ENCODE data around the gene PTGIR.

Gene PTGIR

DNA sequence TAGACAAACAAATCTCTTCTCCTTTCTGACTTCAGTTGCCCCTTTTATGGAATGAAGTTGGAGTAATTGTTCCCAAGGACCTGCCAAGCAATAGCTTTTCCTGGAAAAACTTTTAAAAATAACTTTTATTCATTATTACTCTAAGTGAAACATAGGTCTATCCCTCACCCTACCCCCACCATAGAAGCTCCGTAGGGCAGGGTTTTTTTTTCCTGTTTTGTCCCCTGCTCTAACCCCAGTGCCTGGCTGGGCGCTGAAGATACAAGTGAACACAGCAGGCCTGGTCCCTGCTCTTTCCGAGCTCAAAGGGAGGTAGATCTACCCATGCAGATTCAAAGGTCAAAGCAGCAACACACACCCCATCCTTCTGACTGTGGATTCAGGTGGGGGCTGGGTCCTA, 19.8 kb upstream of the PTGIR start:
- Histone ChIP-seq H3K9me3 (ENCODE audit: severe bottlenecking) (no peaks in the 10 kb centered on the region), H3K27me3 (ENCODE audit: insufficient read depth, low read depth, severe bottlenecking) (no peaks in the 10 kb centered on the region), H3K36me3 (no peaks in the 10 kb centered on the region), H3K4me3 (ENCODE audit: low read depth, low read length) (no peak overlapping the region), H3K27ac (no peak overlapping the region)
- no peak for DNase-seq
- no peak for TF ChIP-seq CTCF (IDR thresholded peaks at IDR 0.05; ENCODE audit: low read depth, low read length)

GRCh38 chr19:46640656-46641055, 15.8 kb upstream of the PTGIR start:
- DNase-seq: no peak
- TF ChIP-seq CTCF (IDR thresholded peaks at IDR 0.05; ENCODE audit: low read depth, low read length): no peak
- no peaks in the 10 kb centered on the region for H3K27me3 ChIP-seq (ENCODE audit: insufficient read depth, low read depth, severe bottlenecking)
- no peak overlapping the region for H3K27ac ChIP-seq
- no peaks in the 10 kb centered on the region for H3K36me3 ChIP-seq
- no peak overlapping the region for H3K4me3 ChIP-seq (ENCODE audit: low read depth, low read length)
- H3K9me3 ChIP-seq (ENCODE audit: severe bottlenecking): no peaks in the 10 kb centered on the region

GRCh38 chr19:46639358-46640182, 14.7 kb upstream of the PTGIR start:
- H3K4me3 ChIP-seq (ENCODE audit: low read depth, low read length): peak overlapping the region; percentile 57
- peak overlapping the region; percentile 88 for H3K27ac ChIP-seq
- H3K36me3 ChIP-seq: no peaks in the 10 kb centered on the region
- DNase-seq: peak; percentile 35
- TF ChIP-seq CTCF (IDR thresholded peaks at IDR 0.05; ENCODE audit: low read depth, low read length): no peak
- no peaks in the 10 kb centered on the region for H3K9me3 ChIP-seq (ENCODE audit: severe bottlenecking)
- no peaks in the 10 kb centered on the region for H3K27me3 ChIP-seq (ENCODE audit: insufficient read depth, low read depth, severe bottlenecking)

DNA sequence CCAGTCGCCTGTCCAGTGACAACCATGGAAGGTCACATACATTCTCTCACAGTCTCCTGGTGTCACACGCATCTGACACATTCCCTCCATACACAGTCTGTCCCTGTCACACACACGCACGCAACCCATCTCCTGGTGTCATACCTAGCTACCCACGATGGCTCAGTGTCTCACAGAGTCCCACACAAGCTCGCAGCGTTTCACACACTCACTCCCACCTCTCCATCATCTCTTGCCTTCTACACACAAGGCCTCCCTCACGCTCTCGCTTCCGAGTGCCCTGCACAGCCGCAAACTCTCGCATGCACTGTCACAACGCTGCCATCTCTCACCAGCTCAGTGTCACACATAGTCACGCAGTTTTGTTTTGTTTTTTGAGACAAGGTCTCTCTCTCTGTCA, 12.3 kb upstream of the PTGIR start:
- Histone ChIP-seq H3K27ac (no peak overlapping the region), H3K27me3 (ENCODE audit: insufficient read depth, low read depth, severe bottlenecking) (no peaks in the 10 kb centered on the region), H3K36me3 (peaks cover 13% of the 10 kb centered on the region), H3K9me3 (ENCODE audit: severe bottlenecking) (no peaks in the 10 kb centered on the region), H3K4me3 (ENCODE audit: low read depth, low read length) (no peak overlapping the region)
- TF ChIP-seq CTCF (IDR thresholded peaks at IDR 0.05; ENCODE audit: low read depth, low read length): no peak
- no peak for DNase-seq

DNA sequence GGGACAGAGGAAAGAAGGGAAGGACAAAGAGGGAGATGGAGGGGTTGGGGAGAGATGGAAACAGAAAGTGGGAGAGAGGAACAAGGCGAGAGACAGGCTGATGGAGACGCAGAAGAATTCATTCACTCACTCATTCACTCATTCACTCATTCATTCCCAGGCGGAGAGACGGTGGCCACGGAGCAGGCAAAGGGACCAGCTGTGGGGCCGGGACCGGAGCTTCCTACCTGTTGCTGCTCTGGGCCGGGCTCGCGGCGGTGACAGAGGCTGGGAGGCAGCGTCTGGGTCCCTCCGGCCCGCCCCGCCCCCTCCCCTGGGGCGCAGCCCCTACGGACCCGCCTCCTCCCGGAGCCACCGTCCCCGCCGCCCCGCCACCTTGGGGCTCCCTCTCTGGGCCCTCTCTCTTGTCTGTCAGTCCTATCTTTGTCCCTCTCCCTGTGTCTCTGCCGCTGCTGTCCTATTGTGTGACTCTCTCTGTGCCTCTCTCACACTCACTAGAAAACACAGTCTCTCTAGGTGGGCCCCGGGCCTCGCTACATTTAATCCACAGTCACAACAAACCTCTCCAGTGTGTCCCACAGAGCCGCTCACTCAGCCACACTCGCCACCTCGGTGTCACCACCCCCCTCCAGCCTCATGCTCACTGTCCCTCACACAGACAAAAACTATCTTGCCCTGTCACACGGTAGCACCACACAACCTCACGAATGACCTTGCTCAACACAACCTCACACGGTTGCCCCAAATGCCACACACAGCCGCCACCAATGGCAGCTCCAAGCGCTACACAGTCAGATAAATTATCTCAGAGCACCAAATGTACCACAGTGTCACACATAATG, 11.3 kb upstream of the PTGIR start, which contains the start of gene GNG8:
GNG8 (minus strand) TSS at position 283 of the 842 bp plus-strand sequence. CDS start 1,520 bp downstream, outside the sequence.
- peaks cover 13% of the 10 kb centered on the region for H3K36me3 ChIP-seq
- DNase-seq: peak; percentile 31
- no peaks in the 10 kb centered on the region for H3K9me3 ChIP-seq (ENCODE audit: severe bottlenecking)
- H3K4me3 ChIP-seq (ENCODE audit: low read depth, low read length): peak within 1 kb of the TSS; percentile 45
- no peaks in the 10 kb centered on the region for H3K27me3 ChIP-seq (ENCODE audit: insufficient read depth, low read depth, severe bottlenecking)
- peak within 1 kb of the TSS; percentile 73 for H3K27ac ChIP-seq
- no peak for TF ChIP-seq CTCF (IDR thresholded peaks at IDR 0.05; ENCODE audit: low read depth, low read length)

All from WERI-Rb-1 (cell line).